ENCODE data around the gene PTPN6. TPM values are rescaled to one million over a fixed set of nuclear protein-coding genes. Genes with fewer than 3 reads are reported as not detected.

The PTPN6 gene
- total RNA-seq, 4 donors from 2014 or later = 19.8 to 42.3 (median 35.9) TPM

GRCh38 chr12:6965026-6965661 is 14.0 kb downstream of the PTPN6 start:
- ATAC-seq (ENCODE audit: low FRiP score) (peak; percentile 52), DNase-seq (ENCODE audit: low spot score) (peak; percentile 71)
- peak in 2 of 3 donors; percentile 47 to 92 for TF ChIP-seq CTCF (IDR thresholded peaks at IDR 0.05)

DNA sequence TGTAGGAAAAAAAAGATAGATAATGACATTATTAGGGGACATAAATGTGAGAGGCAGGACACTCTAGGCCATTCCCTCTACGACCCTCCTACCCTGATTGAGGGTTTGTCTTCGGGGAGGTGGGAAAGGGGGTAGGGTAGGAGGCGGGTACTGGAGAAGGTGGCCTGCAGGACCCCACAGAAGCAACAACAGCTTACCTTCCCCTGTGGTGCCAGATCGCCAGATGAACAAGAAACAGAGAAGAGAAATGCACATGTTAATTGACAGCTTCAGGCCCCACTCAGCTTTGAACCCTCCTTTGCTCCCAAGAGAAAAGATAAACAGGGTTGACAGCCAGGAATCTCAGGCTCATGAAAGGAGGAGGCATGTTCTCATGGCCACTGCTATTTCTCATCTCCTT is 14.6 kb downstream of the PTPN6 start:
- TF ChIP-seq CTCF (IDR thresholded peaks at IDR 0.05) = no peak
- ATAC-seq (ENCODE audit: low FRiP score) (no peak), DNase-seq (ENCODE audit: low spot score) (no peak)

DNA sequence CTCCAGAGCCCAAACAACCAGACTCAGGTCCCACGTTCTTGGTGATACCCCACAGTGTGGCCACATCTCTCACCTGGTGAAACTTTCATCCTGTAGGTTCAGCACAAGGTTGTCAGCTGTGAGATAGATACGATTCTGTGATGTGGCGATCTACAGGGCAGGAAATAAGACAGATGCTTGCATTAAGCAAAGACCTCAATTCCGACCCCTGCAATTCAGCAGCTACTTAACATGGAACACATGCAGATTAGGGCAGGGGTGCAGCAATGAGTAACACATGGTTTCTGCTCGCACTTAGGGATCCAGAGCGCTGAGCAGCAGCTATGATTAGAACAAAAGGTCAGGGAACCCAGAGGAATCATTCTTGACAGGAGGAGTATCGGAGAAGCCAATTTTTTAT is 15.2 kb downstream of the PTPN6 start:
- no peak for DNase-seq (ENCODE audit: low spot score)
- no peak for ATAC-seq (ENCODE audit: low FRiP score)
- no peak for TF ChIP-seq CTCF (IDR thresholded peaks at IDR 0.05)

- ATAC-seq (ENCODE audit: low FRiP score) (no peak), DNase-seq (ENCODE audit: low spot score) (no peak)
- TF ChIP-seq CTCF (IDR thresholded peaks at IDR 0.05) = no peak
Observed at GRCh38 chr12:6967651-6968100, 16.5 kb downstream of the PTPN6 start.

GRCh38 chr12:6968426-6968825 is 17.3 kb downstream of the PTPN6 start:
- no peak for ATAC-seq (ENCODE audit: low FRiP score)
- TF ChIP-seq CTCF (IDR thresholded peaks at IDR 0.05) = no peak
- DNase-seq (ENCODE audit: low spot score) = no peak

DNA sequence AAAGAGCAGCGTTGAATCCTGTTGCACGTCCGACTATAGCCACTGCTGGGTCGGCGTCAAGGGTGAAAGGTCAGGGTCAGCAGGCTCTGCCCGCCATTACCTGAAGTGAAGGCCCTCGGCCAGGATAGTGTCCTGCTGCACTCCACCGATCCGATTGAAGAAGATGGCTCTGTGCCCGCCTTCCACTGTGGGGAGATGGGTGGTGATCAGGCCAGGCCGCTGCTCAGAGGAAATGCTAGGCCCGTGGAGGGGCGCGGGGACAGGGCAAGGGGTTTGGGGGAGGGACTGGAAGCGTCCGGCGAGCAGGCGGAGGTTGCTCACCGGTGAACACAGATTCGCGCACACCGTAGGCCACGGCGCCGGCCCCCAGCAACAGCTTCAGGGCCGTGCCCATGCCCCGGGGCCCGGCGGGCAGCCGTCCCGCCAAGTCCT is 19.0 kb downstream of the PTPN6 start:
- ATAC-seq (ENCODE audit: low FRiP score) = peak; percentile 29
- DNase-seq (ENCODE audit: low spot score) = no peak
- TF ChIP-seq CTCF (IDR thresholded peaks at IDR 0.05) = no peak

GRCh38 chr12:6974180-6974579 is 23.0 kb downstream of the PTPN6 start:
- no peak for DNase-seq (ENCODE audit: low spot score)
- no peak for TF ChIP-seq CTCF (IDR thresholded peaks at IDR 0.05)
- no peak for ATAC-seq (ENCODE audit: low FRiP score)

Data from omental fat pad (tissue), 4 donors.